HCEC 1CT (cell line): ENCODE measurements around the gene BZW2.
"Not testable (repeated sequence)": the region's sequence is repeated elsewhere in the genome, so short reads cannot be mapped to it uniquely, and the experiment has no call there.

ENCODE experiments used
- DNase-seq: peaks from one replicate; pipeline ENCODE4 v3.0.0-alpha.2; 2017

Gene BZW2

DNA sequence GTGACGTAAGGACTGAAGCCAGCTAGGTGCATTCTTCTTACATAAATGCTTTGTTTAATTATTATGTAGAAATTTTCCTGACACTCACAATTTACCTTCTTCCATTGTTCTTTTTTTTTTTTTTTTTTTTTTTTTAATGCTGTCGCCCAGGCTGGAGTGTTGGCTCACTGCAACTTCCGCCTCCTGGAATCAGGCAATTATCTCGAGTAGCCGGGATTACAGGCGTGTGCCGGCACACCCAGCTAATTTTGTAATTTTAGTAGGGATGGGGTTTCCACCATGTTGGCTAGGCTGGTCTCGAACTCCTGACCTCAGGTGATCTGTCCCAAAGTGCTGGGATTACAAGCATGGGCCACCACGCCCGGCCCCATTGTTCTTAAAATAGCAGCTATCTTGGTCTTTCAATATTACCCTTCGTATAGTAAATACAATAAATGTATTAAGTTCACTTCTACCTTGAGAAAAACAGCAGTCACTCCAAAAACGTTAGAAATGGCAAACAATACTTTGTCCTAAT is 32.1 kb downstream of the BZW2 start:
- no peak for DNase-seq

DNA sequence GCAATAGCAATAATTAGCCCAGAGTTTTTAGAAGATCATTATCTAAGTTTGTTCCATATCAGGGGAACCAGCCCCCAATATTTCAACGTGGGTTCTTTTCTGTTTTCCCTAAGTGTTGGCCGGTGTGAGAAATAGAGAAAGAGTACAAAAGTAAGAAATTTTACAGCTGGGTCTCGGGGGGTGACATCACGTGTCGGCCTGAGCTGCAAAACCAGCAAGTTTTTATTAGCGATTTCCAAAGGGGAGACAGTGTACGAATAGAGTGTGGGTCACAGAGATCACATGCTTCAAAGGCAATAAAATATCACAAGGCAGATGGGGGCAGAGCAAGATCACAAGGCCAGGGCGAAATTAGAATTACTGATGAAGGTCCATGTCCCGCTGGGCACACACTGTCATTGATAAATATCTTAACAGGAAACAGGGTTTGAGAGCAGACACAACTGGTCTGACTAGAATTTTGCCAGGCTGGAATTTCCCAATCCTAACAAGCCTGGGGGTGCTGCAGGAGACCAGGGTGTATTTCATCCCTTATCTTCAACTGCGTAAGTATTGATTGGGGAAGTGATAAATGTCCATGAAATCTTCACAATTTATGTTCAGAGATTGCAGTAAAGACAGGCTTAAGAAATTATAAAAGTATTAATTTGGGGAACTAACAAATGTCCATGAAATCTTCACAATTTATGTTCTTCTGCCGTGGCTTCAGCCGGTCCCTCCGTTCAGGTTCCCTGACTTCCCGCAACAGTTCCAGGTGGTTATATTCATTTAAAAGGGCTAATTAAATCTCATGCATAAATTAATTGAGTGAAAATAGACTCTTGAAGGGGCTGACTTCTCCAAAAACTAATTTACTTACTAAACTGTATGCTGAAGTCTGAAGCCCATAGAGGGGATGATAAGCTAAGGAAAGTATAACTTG is 32.9 kb downstream of the BZW2 start:
- DNase-seq: not testable (repeated sequence)

DNA sequence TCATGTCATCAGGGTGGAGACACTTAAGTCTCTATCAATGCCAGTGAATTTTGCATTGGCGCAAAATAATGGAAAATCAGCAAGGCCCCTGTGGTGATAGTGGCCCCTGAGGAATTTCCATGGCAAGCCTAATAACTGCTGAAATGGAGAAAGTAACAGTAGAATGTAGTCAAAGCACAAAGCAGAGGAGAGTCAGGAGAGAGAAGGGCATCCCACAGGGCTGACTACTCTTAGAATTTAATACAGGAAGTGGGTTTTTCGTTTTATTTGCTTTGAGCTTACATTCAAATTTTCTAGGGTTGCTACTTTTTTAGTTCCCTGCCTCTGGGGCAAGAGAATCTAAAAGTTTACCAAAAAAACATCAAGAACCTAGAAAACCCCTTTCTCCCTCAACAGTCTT is 39.0 kb downstream of the BZW2 start:
- no peak for DNase-seq

DNA sequence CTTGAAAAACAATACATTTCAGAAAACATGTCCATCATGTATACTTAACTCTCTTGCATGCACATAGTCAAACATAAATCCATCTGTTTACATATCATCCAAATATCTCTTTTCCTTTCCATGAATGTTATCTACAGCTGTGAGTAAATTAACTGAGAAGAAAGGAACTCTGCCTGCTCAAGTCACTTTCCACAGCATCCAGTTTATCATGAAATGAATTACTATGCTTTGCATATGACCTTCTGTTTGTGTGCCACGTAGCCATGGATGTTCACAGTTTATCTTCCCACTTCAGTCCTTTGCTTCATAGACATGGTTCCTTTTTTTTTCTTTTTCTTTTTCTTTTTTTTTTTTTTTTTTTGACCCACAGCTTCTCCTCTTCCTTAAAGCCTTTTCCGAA is 39.6 kb downstream of the BZW2 start:
- DNase-seq: no peak

DNA sequence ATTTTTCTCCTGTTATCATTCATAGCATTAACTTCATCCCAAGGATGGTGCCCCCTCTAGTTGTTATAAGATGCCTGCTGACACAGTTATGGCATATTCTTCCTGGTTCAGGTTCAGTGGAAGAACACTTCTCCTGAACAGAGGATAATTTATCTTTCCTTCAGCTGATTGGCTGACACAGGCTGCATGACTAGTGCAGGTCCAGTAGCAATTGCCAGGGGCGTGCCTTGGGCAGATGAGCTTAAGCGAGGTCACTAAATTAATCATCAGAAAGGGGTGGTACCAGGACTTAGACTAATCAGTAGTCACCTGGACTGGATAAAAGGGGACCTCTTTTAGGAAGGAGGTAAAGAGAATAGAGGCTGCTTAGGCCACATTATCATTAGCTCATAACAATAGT is 42.3 kb downstream of the BZW2 start:
- peak; percentile 36 for DNase-seq

DNA sequence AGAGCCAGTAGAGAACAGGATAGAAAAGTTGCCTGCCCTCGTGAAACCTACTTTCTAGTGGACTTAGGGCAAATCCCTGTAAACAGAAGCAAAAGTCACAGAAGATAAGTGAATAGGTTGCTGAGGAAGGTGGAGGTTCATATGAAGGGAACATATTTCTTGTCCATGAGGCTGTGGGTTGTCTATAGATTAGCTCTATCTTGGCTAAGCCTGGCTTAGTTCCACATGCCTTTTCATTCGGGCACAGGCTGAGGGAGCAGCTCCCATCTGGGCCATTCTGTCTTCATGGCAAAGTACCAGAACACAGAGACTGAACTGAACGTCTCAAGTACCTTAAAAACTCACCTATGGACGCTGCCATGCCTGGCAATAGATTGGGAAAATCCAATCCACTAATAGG is 45.3 kb downstream of the BZW2 start:
- no peak for DNase-seq

DNA sequence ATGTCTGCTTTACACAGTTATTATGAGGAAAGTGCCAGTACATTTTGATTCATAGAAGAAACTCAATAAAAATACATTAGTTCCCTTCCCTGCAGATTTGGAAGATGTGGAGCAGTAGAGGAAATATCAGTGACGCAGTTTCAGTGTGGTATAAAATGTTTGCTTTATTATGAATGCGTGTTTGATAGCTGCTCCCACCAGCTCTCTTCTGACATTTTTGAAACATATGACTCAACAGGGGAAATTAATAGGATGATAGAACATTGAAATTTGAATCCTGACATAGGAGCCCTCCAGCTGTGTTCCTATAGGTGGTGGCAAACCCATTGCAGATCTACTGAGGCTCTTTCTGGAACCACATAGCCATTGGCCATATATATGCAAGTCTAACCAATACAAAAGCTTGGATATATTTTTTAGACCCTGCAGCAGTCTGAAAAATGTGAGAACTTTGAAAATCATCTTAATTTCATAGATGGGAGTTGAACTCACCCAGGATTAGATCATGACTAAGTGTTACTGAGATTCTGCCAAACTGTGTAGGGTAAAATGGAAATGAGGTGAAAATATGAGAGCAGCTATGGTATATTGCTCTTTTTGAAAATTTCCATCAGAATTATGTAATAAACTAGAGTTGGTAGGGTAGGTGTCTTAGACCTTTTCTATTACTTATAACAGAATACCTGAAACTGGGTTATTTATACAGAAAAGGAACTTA is 47.8 kb downstream of the BZW2 start:
- DNase-seq: no peak

DNA sequence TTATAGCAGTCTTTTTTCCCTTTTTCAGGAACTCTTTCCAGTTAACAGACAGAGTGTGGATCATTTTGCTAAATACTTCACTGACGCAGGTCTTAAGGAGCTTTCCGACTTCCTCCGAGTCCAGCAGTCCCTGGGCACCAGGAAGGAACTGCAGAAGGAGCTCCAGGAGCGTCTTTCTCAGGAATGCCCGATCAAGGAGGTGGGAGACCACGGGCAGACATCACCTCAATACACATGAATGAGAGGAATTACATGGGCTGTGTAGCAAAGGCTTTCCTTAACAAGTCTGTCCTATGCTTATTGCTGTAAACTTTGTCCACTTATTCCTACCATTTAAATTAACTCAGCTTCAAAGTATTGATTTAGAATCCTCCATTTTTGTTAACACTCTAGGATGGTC is 48.8 kb downstream of the BZW2 start:
- DNase-seq: no peak

DNA sequence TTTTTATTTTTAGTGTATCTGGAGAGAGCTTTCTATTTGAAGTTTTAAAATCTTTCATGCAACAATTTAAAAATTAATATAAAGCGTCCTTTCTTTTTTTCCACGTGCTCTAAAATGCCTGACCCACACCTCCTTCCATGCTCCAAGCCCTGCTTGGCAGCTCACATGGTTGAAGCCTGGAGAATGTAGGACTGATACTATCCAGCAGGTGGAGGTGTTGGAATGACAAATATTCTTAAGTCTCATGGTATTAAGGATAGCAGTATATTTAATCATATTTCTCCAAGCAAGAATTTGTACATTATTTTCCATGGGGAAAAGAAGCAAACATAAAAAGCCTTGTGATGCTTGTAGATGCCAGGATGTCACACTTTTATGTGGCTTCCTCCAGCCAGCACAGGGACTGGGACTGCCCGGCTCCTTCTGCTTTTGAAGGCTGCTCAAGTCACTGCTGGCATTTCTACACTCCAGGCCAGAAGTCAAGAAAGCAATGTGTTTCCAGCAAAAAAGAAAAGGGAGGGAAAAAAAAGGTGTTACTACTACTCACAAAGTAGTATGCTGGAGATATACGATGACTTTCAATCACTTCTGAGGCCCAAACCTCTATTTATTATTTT is 49.7 kb downstream of the BZW2 start:
- DNase-seq: peak; percentile 53

DNA sequence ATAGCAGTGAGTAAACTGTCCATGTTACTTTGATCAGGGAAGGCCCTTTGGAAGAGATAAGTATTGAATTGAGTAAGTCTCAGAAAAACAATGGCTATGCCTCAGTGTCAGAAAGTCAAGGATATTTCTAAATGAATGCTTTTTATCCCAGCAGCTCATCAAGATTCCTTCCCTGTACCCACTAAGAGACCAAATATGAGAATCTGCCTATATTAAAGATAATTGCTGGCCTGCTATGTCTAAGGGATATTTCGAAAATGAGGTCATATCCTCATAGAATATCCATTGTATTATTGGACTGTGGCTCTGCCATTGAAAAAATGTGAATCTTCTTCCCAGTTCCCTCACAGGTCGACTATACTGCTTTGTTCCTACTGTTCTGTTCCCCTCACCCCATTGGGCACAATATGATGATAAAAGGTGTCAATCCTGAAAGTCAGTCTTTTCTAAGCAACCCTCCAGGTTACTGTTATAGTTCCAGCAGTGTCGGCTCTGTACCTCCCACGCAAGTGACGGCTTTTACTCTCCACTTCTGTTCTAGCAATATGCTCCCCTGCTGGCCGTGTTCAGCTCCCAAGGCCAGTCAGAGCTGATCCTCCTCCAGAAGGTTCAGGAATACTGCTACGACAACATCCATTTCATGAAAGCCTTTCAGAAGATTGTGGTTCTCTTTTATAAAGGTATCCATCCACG is 51.7 kb downstream of the BZW2 start:
- no peak for DNase-seq

DNA sequence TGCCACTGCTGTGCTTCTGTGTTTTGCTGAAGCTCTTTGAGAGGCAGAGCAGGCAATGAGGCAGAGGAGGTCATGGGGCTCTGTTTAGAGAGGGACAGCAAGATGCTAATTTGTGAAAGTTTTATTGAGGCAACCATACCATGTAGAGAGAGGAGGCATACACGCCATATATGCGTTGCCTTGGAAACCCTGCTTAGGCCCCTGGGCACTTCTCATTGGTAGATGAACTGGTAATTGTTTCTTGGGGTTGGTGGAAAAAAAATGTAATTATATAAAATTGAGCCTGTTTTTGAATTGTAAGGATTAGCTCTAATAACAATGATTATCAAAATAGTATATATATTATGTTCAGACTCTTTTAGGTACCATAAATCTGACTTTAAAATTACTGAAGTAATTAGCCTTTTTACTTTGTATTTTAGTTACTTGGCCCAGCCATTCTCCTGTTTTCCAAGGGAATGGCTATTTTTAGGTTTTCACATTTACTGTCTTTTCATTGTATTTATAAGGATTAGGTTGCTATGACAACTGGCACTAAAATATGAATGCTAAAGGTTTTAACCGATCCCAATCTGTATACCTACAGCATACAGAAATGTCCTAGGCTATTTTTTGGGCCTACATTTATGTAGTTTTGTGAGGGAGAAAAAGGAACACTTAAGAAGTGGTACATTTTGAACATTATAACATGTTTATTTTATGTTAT is 52.4 kb downstream of the BZW2 start:
- DNase-seq: no peak

DNA sequence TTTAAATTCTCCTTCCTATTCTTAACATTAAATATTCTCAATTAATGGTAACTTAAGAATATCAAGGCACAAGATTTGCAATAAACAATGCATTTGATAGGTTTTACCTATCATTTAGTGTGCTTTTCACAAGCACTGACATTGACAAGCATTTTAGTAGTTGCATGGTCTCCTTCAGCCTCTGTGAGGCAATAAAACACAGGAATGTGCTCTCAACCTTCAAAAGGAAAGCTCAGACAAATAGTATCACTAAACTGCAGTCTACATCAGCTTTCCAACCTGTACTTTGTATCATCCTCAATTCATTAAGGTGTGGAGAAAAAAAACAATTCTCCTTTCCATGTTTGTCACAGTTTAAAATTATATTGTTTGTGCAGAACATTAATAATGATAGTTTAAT is 56.5 kb downstream of the BZW2 start:
- no peak for DNase-seq

DNA sequence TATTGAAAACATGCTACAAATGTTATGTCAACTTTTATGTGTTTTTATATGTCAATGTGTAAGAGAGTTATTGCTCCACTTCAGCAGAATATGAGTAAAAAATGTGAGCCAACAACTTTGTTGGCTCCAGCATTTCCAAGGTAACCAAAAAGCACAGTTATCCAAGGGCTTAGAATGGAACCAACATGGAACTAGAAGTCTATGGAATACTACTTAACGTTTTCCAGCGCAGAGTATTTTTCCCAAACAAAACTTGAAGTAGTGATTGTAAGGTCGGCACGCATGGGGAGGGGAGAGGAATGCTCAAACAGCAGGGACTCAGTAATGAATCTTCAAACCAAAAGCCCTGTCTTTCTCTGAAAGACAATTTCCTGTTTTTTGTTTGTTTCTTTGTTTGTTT is 62.5 kb downstream of the BZW2 start:
- no peak for DNase-seq

DNA sequence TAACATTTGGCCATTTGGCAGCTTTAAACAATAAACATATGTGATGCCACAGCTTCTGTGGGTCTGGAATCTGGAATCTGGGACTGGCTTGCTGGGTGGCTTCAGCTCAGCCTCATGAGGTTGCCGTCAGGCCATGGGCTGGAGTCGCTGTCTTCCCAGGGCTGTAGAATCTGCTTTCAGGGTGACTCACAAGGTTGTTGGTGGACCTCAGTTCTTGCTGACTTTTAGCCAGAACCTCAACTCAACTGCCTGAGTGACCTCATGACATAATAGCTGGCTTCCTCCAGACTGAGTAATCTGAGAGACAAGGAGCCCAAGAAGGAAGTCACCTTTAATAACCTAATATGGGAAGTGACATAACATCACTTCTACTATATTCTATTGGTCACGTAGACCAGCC is 63.0 kb downstream of the BZW2 start:
- DNase-seq: peak; percentile 97

DNA sequence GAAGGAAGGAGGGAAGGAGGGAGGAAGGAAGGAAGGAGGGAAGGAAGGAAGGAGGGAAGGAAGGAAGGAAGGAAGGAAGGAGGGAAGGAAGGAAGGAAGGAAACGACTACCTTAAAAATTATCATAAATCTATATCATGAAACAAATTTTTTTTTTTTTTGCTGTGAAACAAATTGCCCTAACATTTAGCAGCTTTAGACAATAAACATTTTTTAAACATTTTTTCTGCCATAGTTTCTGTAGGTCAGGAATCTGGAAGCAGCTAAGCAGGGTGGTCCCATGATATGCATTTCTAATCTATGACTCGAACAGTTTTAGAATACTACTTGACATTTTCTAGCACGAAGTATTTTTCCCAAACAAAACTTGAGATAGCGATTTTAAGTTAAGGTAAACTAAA is 64.7 kb downstream of the BZW2 start:
- no peak for DNase-seq

DNA sequence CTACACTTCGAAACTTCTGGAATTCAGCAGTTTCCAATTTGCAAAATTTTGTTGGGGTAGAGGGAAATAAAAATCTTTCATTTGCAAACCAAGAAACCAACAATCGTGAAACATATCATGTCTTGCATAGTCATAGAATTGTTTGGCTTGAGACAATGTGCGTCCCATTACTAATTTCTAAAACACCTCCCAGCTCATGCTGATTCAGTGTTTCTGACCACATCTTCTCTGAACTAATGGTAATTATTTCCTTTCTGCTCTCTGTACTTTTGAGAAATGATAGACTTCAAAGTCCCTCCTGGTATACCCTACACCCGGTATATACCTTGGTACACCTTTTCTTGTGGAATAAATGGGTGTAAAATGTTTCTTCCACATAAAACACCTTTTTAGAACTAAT is 65.7 kb downstream of the BZW2 start:
- peak; percentile 76 for DNase-seq

DNA sequence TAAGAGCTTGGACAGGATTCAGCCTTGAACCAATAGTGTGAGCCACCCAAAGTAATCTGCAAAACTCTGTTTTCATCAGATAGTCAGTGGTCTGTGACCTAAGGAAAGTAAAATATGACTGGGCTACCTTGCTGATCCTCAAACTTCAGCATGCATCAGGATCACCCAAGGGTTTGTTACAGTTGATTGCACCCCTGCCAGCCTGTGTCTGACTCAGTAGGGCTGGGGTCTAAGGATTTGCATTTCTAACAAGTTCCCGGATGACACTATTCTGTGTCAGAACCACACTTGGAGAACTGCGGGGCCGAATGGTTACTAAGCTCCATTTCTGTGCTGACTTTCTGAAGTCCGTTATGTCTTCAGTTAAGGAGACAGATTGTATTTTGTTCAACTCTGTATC is 66.9 kb downstream of the BZW2 start:
- peak; percentile 73 for DNase-seq

DNA sequence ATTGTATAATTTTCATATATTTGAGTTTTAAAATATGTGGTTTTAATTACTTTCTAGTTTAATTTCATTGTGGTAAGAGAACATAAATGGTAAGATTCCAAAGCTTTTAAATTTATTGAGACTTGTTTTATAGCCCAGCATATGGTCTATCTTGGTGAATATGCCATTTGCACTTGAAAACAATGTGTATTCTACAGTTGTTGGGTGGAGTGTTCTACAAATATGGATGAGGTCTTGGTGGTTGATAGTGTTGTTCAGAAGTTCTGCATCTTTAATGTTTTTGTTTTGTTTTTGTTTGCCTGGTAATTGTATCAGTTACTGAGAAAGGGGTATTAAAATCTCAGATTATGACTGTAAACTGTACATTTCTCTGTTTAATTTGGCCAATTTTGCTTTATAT is 69.9 kb downstream of the BZW2 start:
- no peak for DNase-seq

DNA sequence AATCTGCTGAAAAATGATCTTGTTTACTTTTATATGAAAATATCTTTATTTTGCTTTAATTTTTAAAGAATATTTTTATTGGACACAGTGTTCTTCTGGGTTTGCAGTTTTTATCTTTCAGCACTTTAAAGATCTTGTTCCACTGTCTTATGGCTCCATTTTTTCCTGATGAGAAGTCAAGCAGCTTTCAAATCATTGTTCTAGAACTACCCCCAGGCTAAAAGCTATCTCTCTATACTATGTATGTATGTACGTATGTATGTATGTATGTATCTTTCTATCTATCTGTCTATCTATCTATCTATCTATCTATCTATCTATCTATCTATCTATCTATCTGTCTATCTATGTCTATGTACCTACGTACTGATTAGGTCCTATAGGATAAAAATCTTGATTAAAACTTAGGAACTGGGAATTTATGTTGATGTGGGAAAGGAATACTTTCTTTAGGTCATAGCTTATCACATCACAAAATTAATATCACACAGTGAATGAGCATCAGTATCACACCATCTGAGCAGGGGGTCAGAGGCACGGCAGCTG is 72.2 kb downstream of the BZW2 start:
- no peak for DNase-seq

DNA sequence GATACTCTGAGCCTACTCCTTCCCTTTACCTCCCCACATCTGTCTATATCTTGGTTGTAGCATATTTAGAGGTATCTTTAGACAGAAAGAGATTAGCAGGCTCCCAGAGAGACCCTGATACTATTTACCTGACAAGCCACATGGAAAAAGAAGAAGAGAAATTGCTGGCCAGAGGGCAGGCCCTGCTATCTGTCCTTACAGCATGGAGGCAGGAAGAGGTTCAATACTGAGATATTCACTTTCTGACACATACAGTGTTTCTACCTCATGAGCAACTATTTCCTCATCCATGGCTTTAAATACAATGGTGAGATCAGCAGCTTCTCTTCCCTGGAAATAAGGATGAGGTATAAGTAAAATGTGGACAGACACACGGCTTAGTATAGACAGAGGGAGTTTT is 73.7 kb downstream of the BZW2 start:
- DNase-seq: peak; percentile 23

DNA sequence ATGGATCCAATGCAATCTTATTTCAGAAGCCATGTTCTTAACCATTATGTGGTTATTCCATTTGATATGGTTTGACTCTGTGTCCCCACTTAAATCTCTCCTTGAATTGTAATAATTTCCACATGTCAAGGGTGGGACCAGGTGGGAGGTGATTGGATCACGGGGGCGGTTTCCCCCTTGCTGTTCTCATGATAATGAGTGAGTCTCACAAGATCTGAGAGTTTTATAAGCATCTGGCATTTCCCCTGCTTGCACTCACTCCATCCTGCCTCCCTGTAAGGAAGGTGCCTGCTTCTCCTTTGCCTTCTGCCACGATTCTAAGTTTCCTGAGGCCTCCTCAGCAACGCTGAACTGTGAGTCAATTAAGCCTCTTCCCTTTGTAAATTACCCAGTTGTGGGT is 75.6 kb downstream of the BZW2 start:
- no peak for DNase-seq

DNA sequence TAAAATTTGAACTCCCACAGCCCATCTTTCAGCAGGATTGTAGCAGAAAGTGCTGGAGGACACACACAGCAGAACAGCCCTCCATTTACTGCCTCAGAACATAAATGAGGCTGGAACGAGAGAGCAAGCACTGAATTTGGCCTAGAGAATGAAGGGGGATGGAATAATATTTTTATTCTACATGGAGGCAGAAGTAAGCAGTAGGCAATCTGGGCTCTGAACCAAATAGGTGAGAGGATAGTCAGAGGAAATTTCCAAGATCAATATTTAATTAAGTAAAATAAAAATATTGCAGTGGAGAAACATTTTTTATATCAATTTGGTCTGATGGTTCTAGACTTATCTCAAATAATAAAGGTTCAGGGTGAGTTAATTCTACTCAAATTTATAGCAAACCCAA is 78.4 kb downstream of the BZW2 start:
- DNase-seq: no peak
